ENCODE data around the gene SPSB2. TPM values are rescaled to one million over a fixed set of nuclear protein-coding genes. Genes with fewer than 3 reads are reported as not detected.

SPSB2 gene
- total RNA-seq, 1 donor from 2014 or later = 3.1 TPM

DNA sequence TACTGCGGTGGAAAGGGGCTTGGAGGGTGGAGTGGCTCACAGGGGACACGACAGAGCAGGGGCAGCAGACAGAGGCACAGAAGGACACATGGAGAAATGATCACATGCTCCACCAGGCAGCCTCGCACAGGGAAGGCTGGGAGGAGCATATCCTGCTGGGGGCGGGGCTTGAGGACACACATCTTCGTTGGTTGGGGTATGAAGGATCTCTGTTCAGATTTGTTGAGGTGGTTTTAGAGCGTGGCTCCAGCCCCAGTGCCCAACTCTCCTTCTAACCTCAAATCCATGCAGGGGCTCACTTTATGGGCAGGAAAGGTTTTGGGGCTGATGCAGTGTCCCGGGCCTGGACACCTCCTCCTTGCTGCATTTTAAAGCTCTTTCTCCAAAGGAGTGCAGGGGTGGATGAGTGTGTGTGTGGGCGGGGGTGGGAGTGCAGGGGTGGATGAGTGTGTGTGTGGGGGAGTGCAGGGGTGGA, 45.6 kb downstream of the SPSB2 start:
- peak overlapping the region in 1 of 3 donors; percentile 43 for H3K4me3 ChIP-seq (ENCODE audit: low read length in 3 of 3)
- H3K9ac ChIP-seq (ENCODE audit: low read depth in 1 of 3, low read length in 3 of 3) = peak overlapping the region in 1 of 3 donors; percentile 16
- peak overlapping the region; percentile 25 for H3K27ac ChIP-seq (ENCODE audit: low read depth, low read length)
- peaks cover 32 to 76% (median 57%) of the 10 kb centered on the region in 3 donors for H3K27me3 ChIP-seq (ENCODE audit: control insufficient read depth in 3 of 3, insufficient read depth in 3 of 3, low read length in 3 of 3)
- H3K9me3 ChIP-seq (ENCODE audit: control insufficient read depth in 3 of 3, low read length in 3 of 3) = no peaks in the 10 kb centered on the region
- H3K36me3 ChIP-seq (ENCODE audit: control insufficient read depth in 3 of 3, insufficient read depth in 3 of 3, low read length in 3 of 3) = peaks cover 0 to 3% (median 0%) of the 10 kb centered on the region in 3 donors
- H3K4me1 ChIP-seq (ENCODE audit: control insufficient read depth in 3 of 3, insufficient read depth in 3 of 3, low read length in 3 of 3) = peaks cover 20 to 24% (median 22%) of the 10 kb centered on the region in 3 donors

DNA sequence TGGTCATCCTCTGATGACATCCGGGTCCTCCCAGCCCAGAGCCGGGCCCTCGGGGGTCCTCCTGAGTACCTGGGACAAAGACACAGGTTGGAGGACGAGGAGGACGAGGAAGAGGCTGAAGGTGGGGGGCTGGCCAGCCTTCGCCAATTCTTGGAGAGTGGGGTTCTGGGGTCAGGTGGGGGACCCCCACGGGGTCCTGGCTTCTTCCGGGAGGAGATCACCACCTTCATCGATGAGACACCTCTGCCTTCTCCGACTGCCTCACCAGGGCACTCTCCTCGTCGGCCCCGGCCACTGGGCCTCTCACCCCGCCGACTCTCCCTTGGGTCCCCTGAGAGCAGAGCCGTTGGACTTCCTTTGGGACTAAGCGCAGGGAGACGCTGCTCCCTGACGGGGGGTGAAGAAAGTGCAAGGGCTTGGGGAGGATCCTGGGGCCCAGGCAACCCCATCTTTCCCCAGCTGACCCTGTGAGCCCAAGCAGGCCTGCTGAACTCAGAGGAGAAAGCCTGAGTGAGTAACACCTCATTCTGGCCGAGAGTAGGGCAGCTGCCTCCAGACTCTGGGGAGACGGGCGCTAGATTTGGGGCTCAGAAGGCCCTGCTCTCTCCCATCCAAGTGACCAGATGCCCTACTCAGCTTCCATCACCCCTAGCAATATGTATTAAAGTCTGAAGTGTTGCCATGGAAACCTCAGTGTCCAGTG, 46.2 kb downstream of the SPSB2 start:
- H3K9ac ChIP-seq (ENCODE audit: low read depth in 1 of 3, low read length in 3 of 3) = peak overlapping the region in 1 of 3 donors; percentile 25
- peaks cover 36 to 82% (median 63%) of the 10 kb centered on the region in 3 donors for H3K27me3 ChIP-seq (ENCODE audit: control insufficient read depth in 3 of 3, insufficient read depth in 3 of 3, low read length in 3 of 3)
- no peaks in the 10 kb centered on the region for H3K9me3 ChIP-seq (ENCODE audit: control insufficient read depth in 3 of 3, low read length in 3 of 3)
- peak overlapping the region in 1 of 3 donors; percentile 43 for H3K4me3 ChIP-seq (ENCODE audit: low read length in 3 of 3)
- peak overlapping the region; percentile 25 for H3K27ac ChIP-seq (ENCODE audit: low read depth, low read length)
- H3K36me3 ChIP-seq (ENCODE audit: control insufficient read depth in 3 of 3, insufficient read depth in 3 of 3, low read length in 3 of 3) = peaks cover 0 to 3% (median 0%) of the 10 kb centered on the region in 3 donors
- H3K4me1 ChIP-seq (ENCODE audit: control insufficient read depth in 3 of 3, insufficient read depth in 3 of 3, low read length in 3 of 3) = peaks cover 25 to 30% (median 28%) of the 10 kb centered on the region in 3 donors

DNA sequence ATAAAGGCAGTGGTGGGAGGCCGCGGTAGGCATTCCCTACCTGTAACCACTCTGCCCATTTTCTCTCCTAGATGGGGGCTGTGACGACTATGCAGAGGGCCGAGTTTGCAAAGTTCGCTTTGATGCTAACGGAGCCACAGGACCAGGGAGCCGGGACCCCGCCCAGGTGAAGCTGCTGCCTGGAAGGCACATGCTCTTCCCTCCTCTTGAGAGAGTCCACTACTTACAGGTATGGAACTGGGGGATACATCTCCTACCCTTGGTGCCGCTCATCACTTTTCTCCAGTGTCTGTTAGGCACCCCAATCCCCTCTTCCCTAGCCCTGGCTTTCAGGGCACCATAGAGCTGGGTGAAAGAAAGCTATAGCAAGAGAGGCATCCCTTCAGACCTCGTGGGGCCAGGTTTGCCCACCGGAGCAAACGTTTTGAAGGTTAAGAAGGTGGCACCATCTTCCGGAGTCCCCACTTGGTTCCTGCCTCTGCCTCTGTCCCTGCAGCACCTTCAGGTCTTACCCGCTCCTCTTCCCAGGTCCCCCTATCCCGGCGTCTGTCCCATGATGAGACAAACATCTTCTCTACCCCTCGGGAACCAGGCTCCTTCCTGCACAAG, 46.9 kb downstream of the SPSB2 start:
- H3K9ac ChIP-seq (ENCODE audit: low read depth in 1 of 3, low read length in 3 of 3) = no peak overlapping the region
- H3K9me3 ChIP-seq (ENCODE audit: control insufficient read depth in 3 of 3, low read length in 3 of 3) = no peaks in the 10 kb centered on the region
- no peak overlapping the region for H3K4me3 ChIP-seq (ENCODE audit: low read length in 3 of 3)
- no peak overlapping the region for H3K27ac ChIP-seq (ENCODE audit: low read depth, low read length)
- peaks cover 28 to 31% (median 31%) of the 10 kb centered on the region in 3 donors for H3K4me1 ChIP-seq (ENCODE audit: control insufficient read depth in 3 of 3, insufficient read depth in 3 of 3, low read length in 3 of 3)
- H3K27me3 ChIP-seq (ENCODE audit: control insufficient read depth in 3 of 3, insufficient read depth in 3 of 3, low read length in 3 of 3) = peaks cover 36 to 85% (median 65%) of the 10 kb centered on the region in 3 donors
- peaks cover 0 to 3% (median 0%) of the 10 kb centered on the region in 3 donors for H3K36me3 ChIP-seq (ENCODE audit: control insufficient read depth in 3 of 3, insufficient read depth in 3 of 3, low read length in 3 of 3)

DNA sequence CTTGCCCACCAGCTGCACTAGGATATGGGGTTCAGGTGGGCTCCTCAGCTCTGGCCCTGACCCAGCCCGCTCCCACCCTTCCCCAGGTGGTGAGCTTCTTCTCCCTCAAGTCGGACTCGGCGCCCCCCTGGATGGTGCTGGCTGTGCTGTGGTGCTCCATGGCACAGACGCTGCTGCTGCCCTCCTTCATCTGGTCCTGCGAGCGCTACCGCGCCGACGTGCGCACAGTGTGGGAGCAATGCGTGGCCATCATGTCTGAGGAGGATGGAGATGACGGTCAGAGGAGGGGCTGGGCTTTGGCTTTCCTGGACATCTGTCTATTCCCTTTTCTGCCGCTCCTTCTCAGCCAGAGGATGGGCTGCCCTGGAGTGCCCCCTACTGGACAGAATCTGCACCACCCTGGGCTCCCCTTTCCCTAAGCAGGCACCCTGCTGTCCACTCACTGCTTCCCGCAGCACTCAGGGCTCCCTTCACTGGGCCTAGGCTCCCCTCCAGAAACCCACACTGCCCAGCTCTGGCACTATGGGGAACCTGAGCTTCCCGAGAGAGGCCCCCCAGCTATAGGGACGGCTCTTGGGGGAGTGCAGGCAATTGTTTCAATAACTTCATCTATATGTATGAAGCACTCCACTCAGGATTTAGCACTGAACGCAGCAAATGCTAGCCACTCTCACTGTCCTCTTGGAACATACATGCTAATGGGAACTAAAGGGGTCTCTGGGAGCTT, 47.5 kb downstream of the SPSB2 start:
- Histone ChIP-seq H3K9ac (ENCODE audit: low read depth in 1 of 3, low read length in 3 of 3) (peak overlapping the region in 1 of 3 donors; percentile 33), H3K9me3 (ENCODE audit: control insufficient read depth in 3 of 3, low read length in 3 of 3) (no peaks in the 10 kb centered on the region), H3K4me3 (ENCODE audit: low read length in 3 of 3) (peak overlapping the region in 2 of 3 donors; percentile 38 to 49), H3K27ac (ENCODE audit: low read depth, low read length) (no peak overlapping the region), H3K27me3 (ENCODE audit: control insufficient read depth in 3 of 3, insufficient read depth in 3 of 3, low read length in 3 of 3) (peaks cover 36 to 90% (median 69%) of the 10 kb centered on the region in 3 donors), H3K36me3 (ENCODE audit: control insufficient read depth in 3 of 3, insufficient read depth in 3 of 3, low read length in 3 of 3) (no peaks in the 10 kb centered on the region), H3K4me1 (ENCODE audit: control insufficient read depth in 3 of 3, insufficient read depth in 3 of 3, low read length in 3 of 3) (peaks cover 31 to 36% (median 32%) of the 10 kb centered on the region in 3 donors)

DNA sequence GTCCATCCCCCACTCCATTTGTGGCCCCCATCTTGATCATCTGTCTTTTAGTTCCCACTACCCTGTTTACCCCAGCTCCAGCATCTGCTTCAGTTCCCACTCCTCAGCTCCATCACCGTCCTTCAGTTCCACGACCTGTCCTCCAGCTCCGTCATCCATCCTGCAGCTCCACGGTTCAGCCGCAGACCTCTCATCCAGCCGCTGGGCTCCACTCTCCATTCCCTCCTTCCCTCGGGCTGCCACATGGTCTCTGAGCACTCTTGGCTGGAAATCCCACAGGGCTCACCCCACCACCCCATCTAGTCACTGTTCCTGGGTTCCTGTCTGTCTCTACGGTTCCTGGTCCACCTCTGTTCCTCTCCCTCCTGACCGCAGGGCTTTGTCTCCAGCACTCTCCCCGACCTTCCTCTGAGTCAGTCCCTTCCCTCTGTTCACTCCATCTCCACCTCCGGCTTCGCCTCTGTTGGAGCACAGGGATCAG, 48.2 kb downstream of the SPSB2 start:
- H3K27me3 ChIP-seq (ENCODE audit: control insufficient read depth in 3 of 3, insufficient read depth in 3 of 3, low read length in 3 of 3) = peaks cover 36 to 89% (median 69%) of the 10 kb centered on the region in 3 donors
- no peak overlapping the region for H3K27ac ChIP-seq (ENCODE audit: low read depth, low read length)
- peaks cover 31 to 36% (median 32%) of the 10 kb centered on the region in 3 donors for H3K4me1 ChIP-seq (ENCODE audit: control insufficient read depth in 3 of 3, insufficient read depth in 3 of 3, low read length in 3 of 3)

DNA sequence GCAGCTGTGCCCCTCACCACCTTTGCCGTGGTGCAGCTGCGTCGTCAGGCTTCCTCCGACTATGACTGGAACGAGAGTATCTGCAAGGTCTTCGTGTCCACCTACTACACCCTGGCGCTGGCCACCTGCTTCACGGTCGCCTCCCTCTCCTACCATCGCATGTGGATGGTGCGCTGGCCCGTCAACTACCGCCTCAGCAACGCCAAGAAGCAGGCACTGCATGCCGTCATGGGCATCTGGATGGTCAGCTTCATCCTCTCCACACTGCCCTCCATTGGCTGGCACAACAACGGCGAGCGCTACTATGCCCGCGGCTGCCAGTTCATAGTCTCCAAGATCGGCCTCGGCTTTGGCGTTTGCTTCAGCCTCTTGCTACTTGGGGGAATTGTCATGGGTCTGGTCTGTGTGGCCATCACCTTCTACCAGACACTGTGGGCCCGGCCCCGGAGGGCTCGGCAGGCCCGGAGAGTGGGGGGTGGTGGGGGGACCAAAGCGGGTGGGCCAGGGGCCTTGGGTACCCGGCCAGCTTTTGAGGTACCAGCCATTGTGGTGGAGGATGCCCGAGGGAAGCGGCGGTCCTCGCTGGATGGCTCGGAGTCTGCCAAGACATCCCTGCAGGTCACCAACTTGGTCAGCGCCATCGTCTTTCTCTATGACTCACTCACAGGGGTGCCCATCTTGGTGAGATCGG, 48.9 kb downstream of the SPSB2 start:
- H3K9ac ChIP-seq (ENCODE audit: low read depth in 1 of 3, low read length in 3 of 3) = no peak overlapping the region
- H3K4me3 ChIP-seq (ENCODE audit: low read length in 3 of 3) = no peak overlapping the region
- H3K27ac ChIP-seq (ENCODE audit: low read depth, low read length) = no peak overlapping the region
- no peaks in the 10 kb centered on the region for H3K9me3 ChIP-seq (ENCODE audit: control insufficient read depth in 3 of 3, low read length in 3 of 3)
- no peaks in the 10 kb centered on the region for H3K36me3 ChIP-seq (ENCODE audit: control insufficient read depth in 3 of 3, insufficient read depth in 3 of 3, low read length in 3 of 3)
- peaks cover 36 to 84% (median 66%) of the 10 kb centered on the region in 3 donors for H3K27me3 ChIP-seq (ENCODE audit: control insufficient read depth in 3 of 3, insufficient read depth in 3 of 3, low read length in 3 of 3)
- H3K4me1 ChIP-seq (ENCODE audit: control insufficient read depth in 3 of 3, insufficient read depth in 3 of 3, low read length in 3 of 3) = peaks cover 29 to 33% (median 31%) of the 10 kb centered on the region in 3 donors

More for the DNA sequence above, 48.2 kb downstream of the SPSB2 start:
- H3K9me3 ChIP-seq (ENCODE audit: control insufficient read depth in 3 of 3, low read length in 3 of 3) = no peaks in the 10 kb centered on the region
- peak overlapping the region in 1 of 3 donors; percentile 33 for H3K9ac ChIP-seq (ENCODE audit: low read depth in 1 of 3, low read length in 3 of 3)
- no peak overlapping the region for H3K4me3 ChIP-seq (ENCODE audit: low read length in 3 of 3)
- no peaks in the 10 kb centered on the region for H3K36me3 ChIP-seq (ENCODE audit: control insufficient read depth in 3 of 3, insufficient read depth in 3 of 3, low read length in 3 of 3)

DNA sequence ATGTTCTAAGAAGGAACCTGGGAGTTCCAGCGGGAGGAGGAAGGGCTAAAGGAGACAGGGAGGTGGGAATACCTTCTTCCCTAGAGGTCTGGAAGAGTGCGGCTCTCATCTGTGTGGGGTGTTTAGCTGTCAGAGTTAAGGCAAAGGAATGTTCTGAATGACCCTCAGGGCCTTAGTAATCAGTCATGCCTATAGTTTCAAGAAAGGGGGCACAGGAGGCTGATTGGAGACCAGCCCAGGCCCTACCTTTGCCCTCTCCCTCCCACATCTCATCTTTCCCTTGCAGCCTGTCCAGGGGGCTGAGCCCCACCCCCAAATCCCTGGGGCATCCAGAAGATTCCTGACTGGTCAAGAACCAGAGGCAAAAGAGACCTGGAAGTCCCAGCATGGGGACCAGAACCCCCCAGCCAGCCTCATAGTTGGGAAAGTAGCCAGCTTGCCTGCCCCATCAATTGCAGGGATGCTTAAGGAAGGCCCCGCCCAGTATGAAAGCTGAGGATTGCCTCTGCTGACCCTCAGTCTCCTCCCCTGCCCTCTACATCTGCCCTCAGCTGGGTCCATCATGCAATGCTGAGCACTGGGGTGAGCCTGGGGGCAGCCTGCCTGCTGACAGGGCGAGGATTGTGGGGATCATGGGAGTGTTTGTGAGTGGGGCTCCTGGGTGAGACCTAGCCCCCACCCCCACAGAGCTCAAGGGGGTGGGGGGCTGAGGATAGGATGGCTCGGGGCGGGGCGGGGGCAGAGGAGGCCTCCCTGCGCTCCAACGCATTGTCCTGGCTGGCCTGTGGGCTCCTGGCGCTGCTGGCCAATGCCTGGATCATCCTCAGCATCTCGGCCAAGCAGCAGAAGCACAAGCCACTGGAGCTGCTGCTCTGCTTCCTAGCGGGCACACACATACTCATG, 49.7 kb downstream of the SPSB2 start:
- no peak overlapping the region for H3K27ac ChIP-seq (ENCODE audit: low read depth, low read length)
- H3K27me3 ChIP-seq (ENCODE audit: control insufficient read depth in 3 of 3, insufficient read depth in 3 of 3, low read length in 3 of 3) = peaks cover 32 to 76% (median 60%) of the 10 kb centered on the region in 3 donors
- no peaks in the 10 kb centered on the region for H3K9me3 ChIP-seq (ENCODE audit: control insufficient read depth in 3 of 3, low read length in 3 of 3)
- peaks cover 23 to 27% (median 25%) of the 10 kb centered on the region in 3 donors for H3K4me1 ChIP-seq (ENCODE audit: control insufficient read depth in 3 of 3, insufficient read depth in 3 of 3, low read length in 3 of 3)
- H3K9ac ChIP-seq (ENCODE audit: low read depth in 1 of 3, low read length in 3 of 3) = no peak overlapping the region
- no peak overlapping the region for H3K4me3 ChIP-seq (ENCODE audit: low read length in 3 of 3)
- H3K36me3 ChIP-seq (ENCODE audit: control insufficient read depth in 3 of 3, insufficient read depth in 3 of 3, low read length in 3 of 3) = no peaks in the 10 kb centered on the region

DNA sequence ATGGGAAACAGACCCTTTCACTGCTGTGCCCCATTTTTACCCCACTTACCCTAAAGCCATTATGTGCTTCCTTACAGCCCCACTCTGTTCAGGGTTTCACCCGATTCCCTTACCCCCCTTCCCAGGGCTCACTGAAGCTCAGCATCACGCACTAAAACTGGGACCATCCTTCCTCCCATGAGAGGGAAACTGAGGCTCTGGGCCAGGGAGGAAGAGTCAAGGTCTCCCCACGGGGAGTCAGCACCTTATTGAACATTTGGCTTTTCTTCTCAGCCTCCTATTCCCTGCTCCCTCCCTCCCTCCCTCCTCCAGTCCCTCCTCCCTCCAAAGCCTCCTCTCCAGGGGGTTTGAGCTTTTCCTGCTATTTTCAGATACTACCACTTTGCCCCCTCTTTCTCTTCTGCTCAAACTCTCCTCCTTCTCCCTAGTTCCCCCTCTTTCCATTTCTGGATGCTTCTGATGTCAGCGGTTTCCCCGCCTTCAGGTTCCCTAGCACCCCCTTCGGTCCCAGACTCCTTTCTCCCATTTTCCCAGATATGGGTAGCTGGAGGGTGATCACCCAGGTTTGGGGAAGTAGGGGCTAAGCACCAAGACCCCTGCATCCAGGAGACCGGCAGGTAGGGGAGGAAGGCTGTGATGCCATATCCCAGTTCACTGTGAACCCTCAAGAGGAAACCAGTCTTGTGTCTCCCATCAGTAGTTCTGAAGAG, 50.5 kb downstream of the SPSB2 start:
- Histone ChIP-seq H3K27me3 (ENCODE audit: control insufficient read depth in 3 of 3, insufficient read depth in 3 of 3, low read length in 3 of 3) (peaks cover 32 to 70% (median 57%) of the 10 kb centered on the region in 3 donors), H3K27ac (ENCODE audit: low read depth, low read length) (no peak overlapping the region), H3K36me3 (ENCODE audit: control insufficient read depth in 3 of 3, insufficient read depth in 3 of 3, low read length in 3 of 3) (no peaks in the 10 kb centered on the region), H3K9ac (ENCODE audit: low read depth in 1 of 3, low read length in 3 of 3) (peak overlapping the region in 1 of 3 donors; percentile 45), H3K9me3 (ENCODE audit: control insufficient read depth in 3 of 3, low read length in 3 of 3) (no peaks in the 10 kb centered on the region), H3K4me3 (ENCODE audit: low read length in 3 of 3) (peak overlapping the region in 1 of 3 donors; percentile 43), H3K4me1 (ENCODE audit: control insufficient read depth in 3 of 3, insufficient read depth in 3 of 3, low read length in 3 of 3) (peaks cover 21 to 25% (median 23%) of the 10 kb centered on the region in 3 donors)

Data from skeletal muscle tissue (tissue), 4 donors.